GM19438 (cell line): ENCODE results near the gene APBA1.

Experiments
- ATAC-seq: cut with Tn5 transposase; IDR thresholded peaks from one replicate; pipeline ENCODE4 v1.9.1; 2021; ENCODE audit warnings: low read depth; ENCODE audit not compliant: unreplicated experiment

APBA1 gene

DNA sequence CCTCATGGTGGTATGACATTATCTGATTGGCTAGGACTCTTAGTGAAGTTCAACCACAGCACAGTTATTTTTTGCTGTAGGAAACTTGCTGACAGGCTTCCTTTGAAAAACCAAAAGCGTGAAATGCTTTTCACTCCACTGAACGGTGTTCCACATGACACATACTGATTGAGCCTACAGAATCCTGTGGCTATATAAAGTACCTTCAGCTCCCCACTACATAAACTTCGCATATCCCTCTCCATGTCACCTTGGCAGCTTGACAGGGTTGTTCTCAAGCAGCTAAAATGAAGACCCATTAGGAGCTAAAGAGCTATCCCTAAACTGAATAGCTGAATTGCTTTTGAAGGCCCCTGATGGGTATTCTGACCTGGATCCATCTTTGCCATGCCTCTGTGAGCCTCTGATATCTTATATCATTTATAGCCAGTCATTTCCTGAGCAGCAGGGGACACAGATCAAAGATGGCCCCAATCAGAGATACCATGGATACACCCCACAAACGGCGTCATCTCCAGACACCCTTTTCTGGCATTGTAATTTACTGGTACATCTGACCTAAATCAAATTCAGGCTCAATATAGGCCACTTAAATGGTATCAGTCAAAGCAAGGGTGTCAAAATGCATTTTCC, 91.5 kb downstream of the APBA1 start:
- no peak for ATAC-seq

DNA sequence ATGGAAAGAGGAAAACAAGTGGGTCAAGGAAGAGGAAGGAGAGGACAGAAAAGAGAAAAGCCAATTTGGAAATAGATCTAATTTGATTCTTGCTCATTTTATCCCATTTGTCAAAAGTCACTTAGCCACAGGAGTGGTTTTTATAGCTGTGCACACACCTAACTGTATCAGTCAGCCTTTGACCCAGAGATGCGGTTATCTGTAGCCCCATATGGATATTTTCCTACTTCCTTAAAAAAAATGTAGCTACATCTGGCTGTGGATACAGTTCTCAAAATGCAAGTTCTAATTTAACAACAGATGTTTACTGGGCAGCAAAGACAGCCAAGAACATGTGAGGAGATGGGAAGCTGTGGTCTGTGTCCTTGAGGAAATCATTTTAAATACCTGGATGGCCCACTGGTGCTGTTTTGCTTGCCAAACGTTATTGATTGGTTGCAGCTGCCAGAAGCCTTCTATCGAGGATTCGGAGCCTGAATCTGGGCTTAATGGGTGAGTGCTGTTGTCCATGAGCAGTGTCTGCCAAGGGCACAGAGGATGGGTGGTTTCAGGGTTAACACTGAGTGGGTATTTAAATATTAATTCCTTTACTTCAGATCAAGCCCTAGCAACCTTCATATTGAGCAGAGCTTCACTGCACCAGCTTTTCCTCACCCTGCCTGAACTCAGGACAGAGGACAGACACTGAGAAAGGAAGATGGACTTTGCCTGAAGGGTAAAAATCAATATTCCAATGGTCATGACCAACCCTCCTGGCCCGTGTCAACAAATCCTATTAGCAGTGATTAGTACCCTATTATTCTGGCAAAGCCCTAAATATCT, 92.2 kb downstream of the APBA1 start:
- ATAC-seq = no peak

DNA sequence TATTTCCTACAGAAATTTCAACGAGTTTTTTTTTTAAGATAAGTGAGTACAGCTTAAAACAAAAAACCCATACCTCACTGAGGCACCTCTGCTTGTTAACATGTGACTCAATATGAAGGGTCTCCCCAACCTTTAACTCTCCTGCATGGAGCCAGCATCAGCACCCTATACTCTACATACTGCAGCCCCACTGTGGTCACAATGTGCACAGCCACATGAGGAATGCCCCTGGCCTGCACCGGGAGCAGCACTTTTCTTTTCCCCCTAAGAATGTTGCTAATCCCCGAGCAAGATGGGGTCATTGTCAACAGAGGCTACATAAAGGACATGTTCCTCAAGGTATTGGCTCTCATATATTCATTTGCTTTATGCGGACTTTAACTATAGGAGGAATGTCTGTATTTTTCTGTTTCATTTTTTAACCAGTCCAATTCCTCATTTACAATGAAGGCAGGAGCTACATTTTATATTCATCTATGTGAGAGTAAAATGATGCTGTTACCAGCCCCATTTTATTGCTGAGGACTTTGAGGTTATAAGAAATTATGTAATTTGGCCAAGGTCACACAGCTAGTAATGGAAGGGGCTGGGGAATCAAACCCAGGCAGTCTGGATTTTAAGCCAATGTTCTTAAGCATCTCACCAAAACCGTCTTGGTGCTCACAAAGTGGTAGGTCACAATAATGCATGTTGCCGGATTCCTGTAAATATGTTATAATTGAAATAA, 93.0 kb downstream of the APBA1 start:
- ATAC-seq = no peak

DNA sequence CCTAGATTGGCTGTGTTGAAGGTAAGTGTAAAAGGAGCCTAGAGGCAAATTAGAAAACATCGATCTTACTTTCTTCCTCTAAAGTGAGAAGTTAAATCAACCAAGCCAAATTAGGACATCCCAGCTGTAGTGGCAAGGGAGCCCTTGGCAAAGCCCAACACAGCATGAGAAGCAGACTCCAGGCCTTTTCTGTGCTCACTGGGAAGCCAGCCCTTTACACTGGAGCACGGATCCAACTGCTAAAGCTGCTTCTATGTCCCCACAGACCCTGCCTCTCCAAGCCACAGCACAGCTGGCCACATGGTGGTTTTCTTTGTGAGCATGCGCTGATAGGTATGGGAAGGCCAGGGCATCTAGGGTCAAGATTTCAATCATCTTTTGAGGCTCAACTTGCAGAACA, 94.1 kb downstream of the APBA1 start:
- ATAC-seq = no peak

DNA sequence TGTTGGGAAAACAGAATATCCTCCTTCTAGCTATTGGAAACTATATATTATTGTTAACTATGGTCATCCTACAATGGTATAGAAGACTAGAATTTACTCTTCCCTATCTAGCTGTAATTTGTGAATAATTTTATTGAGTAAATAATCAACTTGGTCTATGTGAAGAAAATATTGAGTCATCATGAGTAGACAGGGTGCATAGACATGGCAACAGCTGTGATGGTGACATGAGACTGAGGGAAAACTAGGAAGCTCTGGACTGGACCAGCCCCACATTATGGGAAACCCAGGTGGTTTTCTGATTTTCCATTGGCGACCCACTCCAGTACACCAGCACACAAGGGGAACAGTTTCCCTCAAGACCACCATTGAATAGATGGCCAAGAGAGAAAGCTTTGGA, 95.0 kb downstream of the APBA1 start:
- ATAC-seq = no peak

DNA sequence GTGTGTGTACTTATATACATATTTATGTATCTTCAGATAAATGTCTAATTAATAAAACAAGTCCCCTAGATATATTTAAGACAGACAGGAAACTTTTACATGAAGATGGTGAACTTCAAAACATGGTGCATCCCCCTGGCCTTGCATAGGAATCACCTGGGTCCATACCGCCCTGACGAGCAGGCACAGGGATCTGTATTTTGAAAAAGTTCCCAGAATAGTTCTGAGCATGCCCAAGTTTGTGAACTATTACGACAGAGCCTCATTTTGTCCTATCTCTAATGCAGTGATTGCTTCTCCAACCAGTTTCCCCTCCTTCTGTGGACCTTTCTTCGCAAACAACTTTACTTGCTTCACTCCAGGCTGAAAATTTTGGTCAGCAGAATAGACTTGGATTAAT, 98.1 kb downstream of the APBA1 start:
- ATAC-seq = no peak

DNA sequence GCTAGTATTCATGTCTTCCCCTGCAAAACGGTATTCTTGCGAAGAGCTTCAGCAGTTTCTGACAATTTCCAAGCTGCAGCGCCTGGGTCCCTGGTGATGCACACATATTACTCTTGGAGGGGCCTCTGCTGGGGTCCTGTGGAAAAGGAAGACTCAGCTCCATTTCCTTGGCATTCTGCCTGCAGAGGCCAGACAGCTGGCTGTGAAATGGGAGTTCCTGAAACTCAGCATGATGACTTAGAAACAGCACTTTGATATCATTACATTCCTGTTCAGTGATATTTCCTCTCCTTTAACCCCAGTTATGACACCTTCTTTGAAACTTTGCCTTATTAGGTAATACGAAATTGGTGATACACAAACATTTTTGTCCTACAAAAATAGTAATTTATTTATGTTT, 98.5 kb downstream of the APBA1 start:
- no peak for ATAC-seq

DNA sequence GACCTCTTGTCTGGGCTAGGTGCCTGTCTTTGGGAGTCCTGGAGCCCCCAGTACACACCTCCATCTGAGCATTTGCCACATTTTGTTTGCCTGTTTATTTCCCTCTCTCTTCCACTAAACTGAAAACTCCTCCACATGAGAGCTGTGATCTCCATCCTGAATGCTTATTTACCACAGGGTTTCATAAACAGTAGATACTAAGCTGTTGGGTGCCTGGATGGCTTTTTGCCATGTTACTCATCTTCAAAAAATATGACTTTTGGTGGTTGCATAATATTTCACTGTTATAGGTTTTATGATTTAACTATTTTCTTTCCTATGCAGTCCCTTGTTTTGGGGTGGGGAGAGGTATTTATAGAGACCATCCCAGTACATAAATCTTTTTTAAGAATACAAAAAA, 99.6 kb downstream of the APBA1 start:
- ATAC-seq = no peak

DNA sequence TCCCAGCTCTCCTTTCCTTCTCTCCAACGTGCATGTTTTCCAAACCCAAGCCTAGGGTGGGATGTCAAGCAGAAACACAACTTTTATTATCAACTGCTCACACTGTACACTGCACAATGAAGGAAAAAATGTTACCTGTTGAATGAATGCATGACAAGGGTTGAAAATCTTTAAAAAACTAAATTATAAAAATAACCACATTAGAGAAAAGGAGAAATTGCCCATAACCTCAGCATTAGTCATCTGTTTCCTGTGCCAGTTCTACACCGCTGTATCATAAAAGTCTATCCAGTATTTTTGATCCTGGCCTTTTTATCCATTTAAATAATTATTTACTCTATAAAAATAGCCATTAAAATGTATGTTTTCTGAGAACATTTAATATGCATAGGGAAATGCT, 101.1 kb downstream of the APBA1 start:
- no peak for ATAC-seq

DNA sequence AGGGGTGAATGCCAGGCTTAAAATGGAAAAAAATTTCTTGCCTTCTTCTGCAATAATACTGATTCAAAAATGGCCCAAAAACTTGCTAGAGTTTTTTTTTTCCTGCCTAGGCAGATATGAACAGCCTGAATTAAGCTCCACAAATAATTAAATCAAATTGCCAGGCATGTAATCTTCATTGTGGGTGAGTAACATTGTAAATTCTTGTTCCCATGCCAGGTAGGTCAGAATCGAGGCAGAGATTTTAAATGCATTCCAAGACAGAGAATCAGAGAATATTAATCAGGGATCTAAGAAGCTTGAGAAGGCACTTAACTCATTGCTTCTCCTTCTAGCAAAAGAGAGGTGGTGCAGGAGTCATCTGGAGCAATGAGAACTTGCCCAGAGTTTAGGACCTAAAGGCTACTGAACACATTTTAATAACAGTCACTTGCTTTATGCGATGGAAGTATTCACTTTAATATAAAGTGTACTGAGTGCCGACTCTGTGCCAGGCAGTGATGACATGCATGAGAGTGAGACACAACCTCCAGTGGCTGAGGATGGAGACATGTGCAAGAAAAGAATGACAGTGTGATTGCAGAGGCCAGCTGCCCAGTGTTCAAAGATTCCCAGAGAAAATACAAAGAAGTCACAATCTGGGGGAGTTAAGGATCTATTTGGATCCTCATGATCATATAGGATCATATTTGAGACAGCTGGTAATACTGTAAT, 102.3 kb downstream of the APBA1 start:
- ATAC-seq = no peak

DNA sequence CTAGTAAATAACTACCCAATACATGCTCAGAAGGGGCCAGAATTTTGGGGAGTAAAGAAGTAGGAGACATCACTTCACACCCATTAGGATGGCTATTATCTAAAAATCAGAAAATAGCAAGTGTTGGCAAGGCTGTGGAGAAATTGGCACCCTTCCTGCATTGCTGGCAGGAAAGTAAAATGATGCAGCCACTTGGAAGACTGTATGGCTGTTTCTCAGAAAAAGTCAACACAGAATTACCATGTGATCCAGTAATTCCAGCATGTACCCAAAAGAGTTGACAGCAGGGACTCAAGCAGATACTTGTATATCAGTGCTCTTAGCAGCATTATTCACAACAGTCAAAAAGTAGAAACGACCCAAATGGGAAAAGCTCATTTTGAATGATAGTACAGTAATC, 107.6 kb downstream of the APBA1 start:
- ATAC-seq = no peak

DNA sequence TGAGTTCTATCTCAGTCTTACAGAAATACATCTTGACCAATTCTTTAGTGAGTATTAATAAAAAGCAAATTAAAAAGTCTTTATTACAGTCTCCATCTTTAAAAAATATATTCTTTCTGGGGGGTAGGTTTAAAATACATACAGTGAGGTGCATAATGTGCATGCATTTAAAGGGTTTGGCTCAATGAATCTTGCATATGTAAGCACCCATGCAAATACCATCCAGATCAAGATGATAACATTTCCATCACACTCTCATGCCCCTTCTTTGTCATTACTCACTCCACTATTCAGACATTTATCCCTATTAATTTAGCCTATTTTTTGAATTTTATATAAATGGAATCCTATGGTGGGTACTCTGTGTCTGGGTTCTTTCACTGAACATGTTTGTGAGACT, 113.0 kb downstream of the APBA1 start:
- ATAC-seq = no peak

DNA sequence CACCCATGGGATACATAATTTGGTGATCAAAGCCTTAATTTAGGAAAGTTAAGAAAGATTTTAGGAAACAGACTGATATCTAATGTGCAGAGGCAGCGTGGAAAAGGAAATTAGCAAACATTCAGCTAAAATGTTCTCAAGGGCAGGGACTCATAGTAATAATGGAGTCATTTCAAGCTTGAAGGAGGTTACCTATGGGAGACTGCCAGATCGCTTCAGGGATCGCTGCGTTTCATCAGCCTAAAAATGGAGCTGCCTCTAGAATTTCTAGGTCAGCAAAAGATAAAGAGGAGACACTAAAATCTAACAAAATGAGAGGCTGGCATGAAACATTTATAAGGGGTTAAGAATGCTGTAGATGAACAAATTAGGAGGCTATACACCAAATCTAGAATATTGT, 115.5 kb downstream of the APBA1 start:
- ATAC-seq = no peak

DNA sequence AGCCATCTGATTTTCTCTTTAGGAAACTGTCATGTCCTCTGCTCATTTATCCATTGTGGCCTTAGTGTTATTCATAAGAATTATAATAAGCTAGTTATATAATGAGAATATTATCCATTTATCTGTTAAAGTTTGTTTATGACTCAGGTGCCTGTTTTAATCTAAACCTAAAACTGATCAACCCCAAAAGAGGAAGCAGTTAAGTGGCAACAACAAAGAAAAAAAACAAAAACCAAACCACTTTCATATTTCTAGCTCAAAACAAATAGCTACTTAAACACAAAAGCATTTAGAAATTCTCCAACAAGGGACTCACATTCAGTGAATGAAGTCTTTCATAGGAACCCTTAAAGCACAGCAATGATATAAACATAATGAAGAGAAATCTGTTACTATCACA, 116.4 kb downstream of the APBA1 start:
- ATAC-seq = no peak

DNA sequence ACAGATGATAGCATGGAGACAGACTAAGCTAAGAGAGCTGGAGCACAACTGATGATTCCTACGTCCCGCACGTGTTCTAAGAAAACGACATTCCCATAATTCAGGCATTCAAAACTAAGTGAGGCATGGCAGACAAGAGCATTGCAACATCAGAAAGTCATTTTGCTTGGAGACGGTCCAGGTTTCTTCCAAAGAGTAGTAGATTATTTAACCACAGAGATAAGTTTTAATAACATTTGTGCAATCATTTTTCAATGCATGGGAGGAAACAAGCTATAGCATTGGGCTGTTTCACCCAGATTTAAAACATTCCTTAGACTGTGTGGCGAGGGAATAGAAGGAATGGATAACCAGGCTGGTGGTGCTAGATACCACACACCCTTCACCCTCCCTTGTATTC, 117.2 kb downstream of the APBA1 start:
- ATAC-seq = no peak

DNA sequence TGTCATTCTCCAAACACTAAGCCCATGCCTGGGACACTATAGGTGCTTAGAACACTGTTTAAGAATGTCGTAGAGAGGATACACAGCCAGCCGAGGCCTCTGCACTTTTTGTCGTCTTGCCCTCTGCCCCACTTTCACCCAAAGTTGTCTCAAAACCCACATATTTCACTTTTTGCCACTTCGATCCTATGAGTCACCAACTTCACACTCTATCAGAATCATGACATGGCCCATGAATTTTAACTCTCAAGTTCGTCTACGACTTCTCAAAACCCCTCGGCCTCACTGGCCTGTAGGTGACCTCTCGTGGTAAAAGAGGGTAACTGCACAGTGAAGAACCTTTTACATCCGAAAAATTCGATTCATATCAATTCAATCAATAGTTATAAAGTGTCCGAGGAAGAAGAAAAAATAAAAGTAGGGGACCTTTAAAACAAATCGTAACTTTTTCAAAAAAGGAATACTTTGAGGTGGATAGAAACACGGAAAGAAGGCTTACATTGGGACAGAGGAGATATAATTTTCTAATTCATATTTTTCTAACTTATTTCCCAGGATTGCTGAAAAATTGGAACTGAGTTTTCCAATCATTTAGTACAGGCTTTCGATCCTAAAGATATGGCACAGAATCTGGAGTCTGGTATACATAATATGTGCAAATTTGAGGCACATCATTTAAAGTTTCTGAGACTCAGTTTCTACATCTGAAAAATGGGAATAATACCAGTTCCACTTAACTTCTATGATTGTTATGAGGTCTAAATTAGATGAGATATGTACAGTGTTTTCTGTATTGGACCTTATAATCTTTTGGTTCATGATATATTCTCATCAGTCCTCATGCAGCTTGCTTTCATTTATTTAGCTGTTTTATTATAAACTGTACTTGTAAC, 122.6 kb downstream of the APBA1 start:
- no peak for ATAC-seq

DNA sequence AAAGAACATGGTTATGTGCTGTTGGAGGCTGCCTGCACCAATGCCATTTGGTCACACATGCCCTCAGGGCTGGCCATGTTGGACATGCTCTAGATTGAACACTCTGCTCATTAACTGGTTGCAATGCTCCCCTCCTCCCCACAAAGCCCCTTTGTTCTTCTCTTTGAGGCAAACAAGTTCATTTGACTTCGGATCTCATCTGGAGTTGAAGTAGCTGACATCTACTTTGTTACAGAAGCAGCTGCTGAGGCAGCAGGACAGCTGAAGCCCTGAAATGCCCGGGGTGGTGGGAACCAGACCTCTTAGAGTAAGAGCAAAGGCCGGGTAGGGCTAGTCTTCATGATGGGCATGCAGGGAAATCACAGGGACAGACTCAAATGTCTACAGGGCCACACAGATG, 123.5 kb downstream of the APBA1 start:
- ATAC-seq = no peak

DNA sequence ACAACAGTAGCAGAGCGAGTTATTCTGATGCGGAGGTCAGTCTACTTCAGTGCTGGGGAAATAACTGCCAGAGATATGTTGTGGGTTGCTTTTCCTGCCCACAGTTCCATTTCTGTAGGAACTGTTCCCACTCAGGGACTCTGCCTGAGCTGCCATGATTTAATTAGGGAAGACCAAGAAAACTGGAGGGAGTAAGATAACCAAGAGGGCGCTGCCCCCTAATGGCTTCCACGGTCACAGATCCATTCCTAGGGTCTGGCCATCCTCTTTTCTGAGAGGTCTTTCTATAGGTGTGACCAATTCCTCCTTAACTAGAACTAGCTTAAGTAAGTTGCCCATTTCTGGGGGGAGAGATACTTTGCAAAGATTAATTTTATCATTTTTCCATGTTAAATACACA, 125.9 kb downstream of the APBA1 start:
- ATAC-seq = no peak

DNA sequence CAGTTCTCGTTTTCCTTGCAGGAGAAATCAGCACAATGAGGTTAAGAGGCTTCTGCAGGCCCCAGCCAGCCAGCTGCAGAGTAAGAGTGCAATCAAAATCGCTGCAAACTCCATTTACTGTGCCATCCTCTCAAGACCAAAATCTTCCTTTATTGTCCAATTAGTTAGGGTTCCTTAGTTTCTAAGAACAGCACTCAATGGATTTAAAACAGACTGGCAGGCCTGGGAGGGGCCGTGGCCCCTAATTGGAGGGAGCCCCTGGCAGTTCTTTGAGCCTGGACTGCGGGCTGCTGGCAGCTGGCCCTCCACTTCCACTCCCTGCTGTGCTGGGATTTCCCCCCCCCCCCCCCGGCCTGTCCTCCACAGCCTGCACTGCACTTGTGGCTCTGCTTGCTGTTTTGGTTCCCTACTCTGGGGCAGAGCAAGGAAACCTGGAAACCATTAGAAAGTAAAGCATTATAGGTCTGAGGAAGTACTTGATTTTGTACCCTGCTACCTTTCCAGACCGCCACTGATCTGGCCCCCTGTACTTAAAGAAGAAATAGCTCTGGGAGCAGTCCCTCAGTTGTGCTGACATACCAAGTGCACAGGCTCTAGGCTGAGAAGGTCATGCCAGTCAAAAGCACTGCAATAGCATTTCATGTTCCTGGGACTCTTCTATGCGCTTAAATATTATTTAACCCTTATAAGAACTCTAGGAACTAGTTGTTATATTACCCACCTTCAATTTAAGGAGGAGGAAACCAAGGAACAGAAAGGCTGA, 129.0 kb downstream of the APBA1 start:
- ATAC-seq = no peak
